GM18873 (cell line): ENCODE data around the gene RGMA.
"Not testable (repeated sequence)": the region's sequence is repeated elsewhere in the genome, so short reads cannot be mapped to it uniquely, and the experiment has no call there.

Experiments
- ATAC-seq: cut with Tn5 transposase; IDR thresholded peaks from one replicate; pipeline ENCODE4 v1.9.1; 2021; ENCODE audit warnings: mild to moderate bottlenecking, moderate library complexity, moderate number of reproducible peaks; ENCODE audit not compliant: unreplicated experiment, low FRiP score

The RGMA gene

DNA sequence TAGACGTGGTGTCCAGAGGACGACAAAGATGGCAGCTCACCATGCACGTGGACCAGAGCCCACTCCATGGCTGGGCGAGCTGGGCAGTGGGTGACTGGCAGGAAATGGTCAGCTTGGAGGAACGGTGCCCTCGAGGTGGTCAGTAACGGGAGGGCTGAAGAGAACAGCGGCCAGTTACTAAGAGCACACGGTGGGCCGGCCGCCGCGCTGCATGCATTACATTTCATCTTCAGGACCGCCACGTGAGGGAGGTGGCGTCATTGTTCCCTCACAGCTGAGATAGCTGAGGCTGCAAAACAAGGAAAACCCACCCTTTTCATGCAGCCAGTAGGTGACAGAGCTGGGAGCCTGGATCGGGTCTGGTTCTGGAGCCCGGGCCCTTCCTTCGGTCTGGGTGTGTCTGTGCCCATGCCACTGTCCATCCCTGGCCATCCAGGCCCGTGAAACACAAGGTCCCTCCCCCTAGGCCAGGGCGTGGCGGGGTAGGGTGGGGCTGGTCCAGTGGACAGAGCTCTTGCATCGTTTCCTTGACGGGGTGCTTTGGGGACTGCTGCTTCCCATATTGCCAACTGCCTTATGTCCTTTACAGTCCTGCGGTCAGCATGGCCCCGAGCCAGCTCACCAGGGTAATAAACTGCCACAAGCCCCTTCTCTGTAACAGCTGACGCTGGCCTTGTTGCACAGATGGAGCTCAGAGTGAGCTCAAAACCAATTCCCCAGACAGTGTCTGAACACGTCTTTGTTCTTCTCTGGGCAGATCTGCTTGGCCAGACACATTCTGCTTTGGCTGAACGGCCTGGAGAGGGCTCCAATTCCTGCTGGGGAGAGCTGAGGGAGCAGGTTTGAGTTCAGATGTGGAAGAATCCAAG is 51.8 kb downstream of the RGMA start:
- ATAC-seq = no peak

DNA sequence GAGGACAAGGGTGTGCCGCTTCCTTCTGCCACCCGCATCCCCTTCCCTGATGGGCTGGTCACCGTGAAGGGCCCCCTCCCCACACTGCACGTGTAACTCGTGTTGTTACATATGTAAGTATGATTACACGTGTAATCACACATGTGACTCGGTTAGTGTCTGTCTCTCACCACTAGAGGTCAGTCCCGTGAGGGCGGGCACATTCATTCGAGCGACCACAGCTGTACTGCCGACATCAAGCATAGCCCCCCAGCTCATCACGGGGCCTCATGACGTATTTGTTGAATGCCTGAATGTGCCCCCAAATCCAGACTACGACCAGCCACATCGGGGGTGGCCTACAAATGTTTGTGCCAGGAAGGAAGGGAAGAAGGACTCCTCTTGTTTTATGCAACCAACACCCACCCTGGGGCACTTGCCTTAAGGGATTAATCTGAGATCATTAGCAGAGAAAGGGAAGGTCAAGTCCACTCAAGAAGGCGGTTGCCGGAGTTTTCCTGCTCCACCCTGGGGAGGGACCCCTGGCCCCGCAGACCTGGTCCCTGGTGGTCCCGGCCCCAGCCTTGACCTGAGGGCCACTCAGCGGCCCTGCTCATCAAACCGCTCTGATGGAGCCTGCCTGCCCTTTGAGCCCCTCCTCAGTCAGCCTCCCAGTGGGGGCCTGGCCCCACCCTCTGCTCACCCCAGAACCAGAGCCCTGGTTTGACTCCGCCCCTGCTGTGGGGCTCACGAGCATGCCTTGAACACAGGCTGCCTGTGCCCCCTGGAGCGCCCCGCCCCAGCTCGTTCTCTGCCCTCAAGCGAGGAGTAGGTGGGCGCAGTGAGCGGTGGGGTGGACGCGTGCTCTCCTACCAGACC is 52.8 kb downstream of the RGMA start:
- peak; percentile 71 for ATAC-seq

DNA sequence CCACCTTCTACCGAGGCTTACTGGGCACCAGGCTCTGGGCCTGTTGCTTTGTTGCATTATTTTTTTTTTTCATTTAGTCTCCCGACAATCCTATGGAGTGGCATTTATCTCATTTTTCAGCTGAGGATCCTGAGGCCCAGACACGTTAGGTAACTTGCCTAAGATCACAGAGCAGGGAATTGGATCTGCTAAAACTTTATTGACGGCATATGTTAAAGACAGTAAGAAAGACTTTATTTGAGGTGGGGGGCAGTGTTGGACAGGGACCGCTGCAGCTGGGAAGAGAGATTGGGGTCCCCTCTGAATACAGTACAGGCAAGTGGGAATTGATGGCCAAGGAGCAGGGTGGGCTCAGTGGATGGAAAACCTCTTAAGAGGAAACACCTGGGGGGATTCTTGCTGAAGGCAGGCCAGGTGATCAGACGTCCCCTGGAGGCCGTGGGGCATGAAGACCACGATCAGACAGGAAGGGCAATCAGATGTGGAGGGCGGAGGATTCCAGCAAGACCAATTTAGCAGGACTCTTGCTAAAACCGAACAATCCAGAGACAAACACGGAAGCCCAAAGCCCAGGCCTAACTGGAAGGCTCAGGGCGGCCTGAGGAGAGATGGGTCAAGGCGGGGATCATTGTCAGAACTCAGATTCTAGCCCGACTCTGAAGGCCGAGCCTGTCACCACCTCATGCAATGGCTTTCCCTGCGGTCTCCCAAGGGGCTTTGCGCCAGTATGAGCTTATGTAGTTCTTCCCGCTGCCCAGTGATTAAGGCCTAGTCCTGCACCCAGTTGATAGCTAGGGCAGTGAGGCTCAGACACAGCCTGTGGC is 53.7 kb downstream of the RGMA start:
- no peak for ATAC-seq

DNA sequence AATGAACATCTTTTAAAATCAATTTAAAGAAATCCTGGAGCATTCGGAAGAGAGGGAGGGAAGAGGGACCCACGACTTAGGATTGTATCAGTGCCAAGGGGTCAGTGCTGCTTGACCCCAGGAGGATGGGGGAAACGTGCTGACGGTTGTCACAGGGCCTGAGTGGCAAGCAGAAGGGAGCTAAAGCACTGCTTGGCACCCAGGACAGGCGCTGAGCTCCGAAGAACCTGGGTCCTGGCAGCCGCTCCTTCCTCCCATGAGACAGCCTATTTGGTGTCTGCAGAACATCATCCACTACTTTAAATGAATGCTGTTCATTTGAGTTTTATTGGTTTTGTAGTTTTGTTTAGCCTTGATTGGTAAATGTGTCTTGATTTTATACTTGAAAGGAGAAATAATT is 54.5 kb downstream of the RGMA start:
- ATAC-seq = no peak

DNA sequence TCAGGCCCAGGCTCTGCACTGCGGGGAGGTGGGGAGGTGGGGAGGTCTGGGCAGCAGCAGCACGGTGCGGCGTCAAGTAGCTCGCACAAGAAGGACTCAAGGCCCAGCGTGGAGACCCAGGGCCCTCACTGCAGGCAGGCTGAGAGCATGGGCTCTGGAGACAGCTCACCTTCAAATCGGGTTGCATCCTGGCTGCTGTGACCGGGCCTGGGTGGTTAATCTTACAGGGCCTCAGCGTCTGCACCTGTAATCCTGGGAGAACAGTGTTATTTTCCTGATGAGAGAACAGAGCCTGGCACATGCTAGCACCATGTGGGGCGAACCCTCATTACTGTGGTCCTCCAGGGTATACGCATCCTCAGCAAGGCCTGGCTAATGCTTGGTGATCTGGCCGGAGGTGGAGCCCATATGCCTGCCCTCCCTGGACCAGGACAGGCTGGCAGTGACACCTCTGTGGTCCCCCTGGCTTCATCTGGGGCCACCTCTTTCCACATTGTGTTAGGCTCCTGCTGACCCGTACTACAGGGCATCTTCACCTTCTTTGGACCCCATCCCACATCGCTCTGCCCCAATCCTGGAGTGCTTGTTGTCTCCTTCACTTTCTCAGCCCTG is 55.5 kb downstream of the RGMA start:
- ATAC-seq = no peak

DNA sequence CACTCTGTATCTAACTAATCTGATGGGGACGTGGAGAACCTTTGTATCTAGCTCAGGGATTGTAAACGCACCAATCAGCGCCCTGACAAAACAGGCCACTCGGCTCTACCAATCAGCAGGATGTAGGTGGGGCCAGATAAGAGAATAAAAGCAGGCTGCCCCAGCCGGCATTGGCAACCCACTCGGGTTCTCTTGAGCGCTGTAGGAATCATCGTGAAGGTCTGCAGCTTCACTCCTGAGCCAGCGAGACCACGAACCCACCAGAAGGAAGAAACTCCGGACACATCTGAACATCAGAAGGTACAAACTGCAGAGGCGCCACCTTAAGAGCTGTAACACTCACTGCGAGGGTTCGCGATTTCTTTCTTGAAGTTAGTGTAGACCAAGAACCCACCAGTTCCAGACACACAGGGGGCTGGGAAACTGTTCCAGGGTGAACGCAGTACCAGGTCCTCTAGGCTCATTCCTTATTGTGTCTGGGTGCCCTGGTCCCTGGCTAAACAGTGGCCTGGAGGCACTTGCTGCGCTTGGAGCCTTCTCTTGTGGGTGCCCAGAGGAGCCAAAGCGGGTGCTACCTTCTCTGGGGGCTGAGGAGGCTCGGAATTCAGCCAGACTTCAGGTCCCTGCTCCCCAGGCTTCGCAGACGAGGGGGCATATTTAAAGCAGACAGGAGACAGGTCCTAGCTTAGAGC is 56.4 kb downstream of the RGMA start:
- not testable (repeated sequence) for ATAC-seq

DNA sequence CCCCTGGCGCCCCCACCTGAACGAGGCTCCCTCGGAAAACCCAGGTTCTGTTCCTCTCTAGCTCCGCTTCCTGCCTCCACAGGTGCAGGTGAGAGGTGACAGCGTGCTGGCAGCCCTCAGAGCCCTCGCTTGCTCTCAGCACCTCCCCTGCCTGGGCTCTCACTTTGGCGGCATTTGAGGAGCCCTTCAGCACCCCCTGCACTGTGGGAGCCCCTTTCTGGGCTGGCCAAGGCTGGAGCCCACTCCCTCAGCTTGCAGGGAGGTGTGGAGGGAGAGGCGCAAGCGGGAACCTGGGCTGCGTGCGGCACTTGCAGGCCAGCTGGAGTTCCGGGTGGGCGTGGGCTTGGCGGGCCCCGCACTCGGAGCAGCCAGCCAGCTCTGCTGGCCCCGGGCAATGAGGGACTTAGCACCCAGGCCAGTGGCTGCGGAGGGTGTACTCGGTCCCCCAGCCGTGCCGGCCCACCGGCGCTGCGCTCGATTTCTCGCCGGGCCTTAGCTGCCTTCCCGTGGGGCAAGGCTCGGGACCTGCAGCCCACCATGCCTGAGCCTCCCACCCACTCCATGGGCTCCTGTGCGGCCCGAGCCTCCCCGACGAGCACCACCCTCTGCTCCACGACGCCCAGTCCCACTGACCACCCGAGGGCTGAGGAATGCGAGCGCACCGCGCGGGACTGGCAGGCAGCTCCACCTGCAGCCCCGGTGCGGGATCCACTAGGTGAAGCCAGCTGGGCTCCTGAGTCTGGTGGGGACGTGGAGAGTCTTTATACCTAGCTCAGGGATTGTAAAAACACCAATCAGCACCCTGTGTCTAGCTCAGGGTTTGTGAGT is 57.2 kb downstream of the RGMA start:
- ATAC-seq = not testable (repeated sequence)

DNA sequence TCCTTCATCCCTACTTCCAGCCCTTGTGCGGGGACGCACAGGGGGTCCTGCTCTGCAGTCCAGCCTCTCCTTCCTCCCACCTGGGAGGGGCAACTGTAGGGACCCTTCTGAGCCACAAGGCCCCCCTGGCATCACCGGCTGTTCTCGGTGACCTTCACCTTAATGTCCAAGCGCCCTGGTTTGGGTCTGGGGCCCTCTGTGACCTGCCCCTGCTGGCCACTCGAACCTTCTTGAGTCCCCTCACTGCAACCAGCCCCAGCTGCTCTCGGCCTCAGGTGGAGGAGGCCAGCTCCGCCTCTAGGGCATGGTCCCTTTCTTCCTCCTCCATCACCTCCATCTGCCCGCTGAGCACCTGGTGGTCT is 57.9 kb downstream of the RGMA start:
- no peak for ATAC-seq

DNA sequence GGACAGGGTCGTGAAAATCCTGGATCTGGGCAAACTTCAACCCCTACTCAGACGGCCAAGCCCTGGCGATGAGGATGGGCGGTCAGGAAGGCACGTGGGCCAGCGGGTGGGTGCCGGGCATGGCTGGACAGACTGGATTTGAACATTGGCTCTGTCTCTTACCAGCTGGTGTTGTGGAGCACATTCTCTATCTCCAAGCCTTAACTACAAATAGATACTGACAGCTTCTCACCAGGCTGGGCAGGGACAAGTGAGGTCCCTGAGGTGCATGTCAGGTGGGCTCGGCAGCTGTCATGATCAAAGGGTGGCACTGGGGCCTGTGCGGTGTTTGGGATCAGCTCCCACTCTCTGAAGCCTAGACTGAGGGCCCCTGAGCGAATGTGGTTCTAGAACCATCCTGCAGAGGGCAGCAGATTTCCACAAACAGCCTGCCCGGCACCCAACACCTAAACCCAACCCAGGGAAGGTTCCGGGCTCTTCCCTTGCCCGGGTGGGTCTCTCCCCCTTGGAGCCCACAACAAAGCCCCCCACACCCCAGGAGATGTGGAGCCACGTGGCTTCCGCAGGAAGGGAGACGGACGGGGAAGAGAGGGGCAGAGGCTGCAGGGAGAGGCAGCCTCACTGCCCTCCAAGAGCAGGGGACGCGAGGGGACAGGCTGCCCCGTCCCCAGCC is 58.4 kb downstream of the RGMA start:
- peak; percentile 75 for ATAC-seq

DNA sequence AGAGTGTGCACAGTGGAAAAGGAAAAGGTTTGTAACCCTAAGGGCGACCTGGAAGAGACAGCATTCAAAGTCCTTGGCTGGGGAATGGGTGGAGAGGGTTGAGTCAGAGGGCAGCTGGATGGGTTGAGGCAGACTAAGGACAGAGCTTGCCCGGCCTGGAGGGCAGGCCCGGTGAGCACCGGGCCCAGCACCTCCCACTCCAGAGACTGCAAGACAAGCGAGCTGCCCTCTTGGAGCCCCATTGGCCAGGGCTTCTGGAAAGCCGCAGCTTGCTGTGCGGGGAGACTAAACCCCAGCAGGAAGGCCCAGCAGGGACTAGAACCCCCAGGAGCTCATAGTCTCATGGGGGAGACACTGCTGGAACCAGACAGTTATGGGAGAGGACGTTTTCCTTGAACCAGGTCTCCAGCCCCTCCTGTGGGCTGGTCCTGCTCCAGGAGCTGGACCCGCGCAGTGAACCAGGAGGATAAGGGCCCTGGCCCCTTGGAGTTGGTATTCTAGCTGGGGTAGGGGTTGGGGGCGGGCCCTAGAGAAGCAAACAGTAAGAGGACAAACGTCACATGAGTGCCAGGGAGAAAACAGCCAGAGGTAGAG is 59.1 kb downstream of the RGMA start:
- no peak for ATAC-seq

DNA sequence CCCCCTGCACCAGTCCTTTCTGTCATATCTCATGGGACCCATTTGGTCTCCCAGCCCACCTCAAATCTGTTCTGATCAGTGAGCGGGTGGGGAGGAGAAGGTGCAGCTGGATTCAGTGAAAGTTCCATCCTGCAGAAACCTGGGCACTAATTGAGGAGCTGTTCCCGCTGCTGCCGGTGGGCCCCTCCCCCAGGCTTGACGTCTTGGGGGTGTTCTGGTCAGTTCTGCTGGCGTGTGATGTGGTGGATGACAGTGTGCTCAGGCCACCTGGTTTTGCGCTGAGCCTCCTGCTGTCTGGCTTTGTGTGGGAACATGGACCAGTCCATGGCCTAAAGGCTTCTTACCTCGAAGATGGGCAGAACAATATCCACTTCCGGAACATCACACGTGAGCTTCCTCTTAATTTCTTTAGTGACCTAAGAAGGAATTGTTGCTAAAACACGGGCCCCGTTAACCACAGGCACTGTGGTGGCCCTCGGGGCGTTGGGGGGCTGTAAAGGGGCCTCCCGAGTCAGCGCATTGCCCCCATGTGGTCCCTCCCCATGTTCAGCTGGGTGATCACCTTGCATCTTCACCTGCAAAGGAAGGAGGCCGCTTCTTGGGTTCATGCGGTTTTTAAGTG is 59.7 kb downstream of the RGMA start:
- no peak for ATAC-seq

DNA sequence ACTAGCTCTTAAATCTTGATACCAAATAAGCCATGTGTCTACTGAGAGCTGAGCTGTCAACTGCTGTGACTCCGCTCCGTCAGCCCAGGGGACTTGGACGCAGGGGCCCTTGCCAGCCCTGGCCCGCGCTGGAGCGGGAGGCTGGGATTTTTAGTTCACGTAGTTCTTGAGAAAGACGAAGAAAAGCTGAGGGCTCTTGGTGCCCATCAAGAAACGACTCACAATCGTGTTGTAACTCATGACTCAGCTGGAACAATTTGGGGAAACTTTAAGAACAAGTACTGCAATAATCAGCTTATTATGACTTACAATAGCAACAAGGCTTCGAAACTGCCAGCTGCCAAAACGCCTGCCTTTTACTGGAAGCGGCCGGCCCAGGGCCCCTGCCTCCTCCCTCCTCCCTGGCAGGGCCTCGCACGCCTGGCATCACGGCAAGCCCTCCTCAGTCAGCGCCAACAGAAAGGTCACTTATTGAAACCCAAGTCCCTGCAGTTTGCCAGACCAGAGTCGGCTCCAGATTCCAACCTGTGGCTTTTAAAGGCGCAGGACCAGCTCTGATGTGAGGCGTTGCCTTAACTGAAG is 60.3 kb downstream of the RGMA start:
- no peak for ATAC-seq

DNA sequence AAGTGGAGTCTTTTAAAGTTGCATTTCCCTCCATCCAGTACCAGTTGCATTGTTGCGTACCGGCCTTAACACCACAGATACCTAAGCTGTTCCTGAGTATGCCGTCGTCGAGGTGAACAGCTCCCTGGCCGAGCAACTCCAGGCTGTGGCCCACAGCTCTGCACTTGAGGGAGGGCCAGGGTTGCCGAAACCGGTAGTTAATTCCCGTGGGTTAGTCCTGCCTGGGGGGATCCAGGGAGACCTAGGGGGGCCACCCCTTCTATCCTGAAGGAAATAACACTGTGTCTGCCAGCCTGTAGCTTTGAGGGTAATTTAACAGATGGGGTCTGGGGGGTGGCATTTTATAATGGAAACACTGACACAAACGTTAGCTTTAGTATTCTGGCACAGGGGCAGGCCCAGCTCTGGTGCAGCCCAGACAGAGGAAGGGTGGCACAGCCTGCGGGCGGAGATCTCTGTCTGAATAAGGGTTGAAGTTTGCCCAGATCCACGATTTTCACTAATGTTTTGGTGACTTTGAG is 60.8 kb downstream of the RGMA start:
- no peak for ATAC-seq

DNA sequence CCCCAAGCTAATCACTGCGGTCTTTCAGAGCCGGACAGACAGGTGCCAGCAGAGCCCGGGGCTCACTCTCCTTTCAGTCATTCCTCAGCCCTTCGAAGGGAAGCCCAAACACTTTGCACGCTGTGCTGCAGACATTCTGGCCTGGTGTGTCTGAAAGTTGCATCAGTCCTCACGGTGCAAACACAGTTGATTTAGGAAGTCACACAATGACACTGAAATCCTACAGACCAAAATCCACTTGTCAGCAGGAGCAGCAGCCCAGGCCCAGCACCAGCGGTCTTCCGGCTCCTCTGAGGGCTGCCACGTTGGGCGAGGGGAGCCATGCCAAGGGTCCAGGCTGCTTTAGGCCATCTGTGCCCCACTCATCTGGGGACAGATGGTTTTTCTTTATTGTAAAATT is 61.6 kb downstream of the RGMA start:
- ATAC-seq = no peak

DNA sequence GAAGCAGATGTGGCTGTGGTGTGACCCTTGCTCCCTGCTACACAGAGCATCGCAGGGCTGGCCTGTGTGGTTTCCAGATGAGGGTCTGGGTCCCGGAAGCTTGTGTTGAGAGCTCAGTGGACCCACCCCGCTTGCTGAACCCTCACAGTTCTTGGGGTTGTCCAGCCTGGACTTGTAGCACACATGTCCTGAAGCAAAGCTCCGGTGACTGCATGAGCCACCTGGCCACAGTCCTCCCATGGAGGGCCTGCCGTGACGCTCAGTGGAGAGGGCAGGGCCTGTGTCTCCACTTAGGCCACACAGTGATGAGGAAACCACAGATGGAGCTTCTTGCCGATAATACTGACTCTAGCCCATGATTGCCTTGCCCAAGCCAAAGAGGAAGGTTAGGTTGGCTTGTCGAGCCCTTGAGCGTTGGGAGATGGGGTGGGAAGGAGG is 62.6 kb downstream of the RGMA start:
- ATAC-seq = no peak

DNA sequence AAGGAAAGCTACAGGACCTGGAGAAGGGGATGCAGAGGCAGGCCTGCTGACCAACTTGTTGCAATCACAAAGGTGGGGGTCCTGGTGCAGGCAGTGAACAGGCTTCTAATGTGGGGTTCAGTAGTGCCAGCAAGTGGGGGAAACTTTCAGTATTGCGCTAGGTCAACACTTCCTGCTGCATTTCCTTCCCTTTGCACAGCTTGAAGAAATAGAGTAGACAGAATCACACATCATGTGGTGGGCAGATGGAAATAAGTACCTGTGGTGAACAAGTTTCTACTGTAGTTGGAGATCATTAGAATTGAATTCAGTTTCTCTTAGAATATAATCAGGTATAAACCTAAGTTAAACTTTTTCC is 63.4 kb downstream of the RGMA start:
- no peak for ATAC-seq
